Spinal cord (tissue), 10 donors: ENCODE data around the gene SSPN. TPM values are rescaled to one million over a fixed set of nuclear protein-coding genes. Genes with fewer than 3 reads are reported as not detected.

Experiments
- DNase-seq, 6 donors: peaks; one replicate each; pipeline versions ENCODE4 v3.0.0 to v3.0.0-alpha.2; 2013 to 2015; ENCODE audit warnings: low spot score in 6 of 6, low read depth in 4 of 6
- H3K27ac ChIP-seq: one replicate; pipeline ENCODE4 v1.5.1; 2013; ENCODE audit warnings: low read depth, low read length, control low read depth
- H3K27me3 ChIP-seq: one replicate; pipeline ENCODE4 v1.6.1; 2013; ENCODE audit warnings: low read length; ENCODE audit not compliant: control insufficient read depth, insufficient read depth
- H3K36me3 ChIP-seq: one replicate; pipeline ENCODE4 v1.6.1; 2013; ENCODE audit warnings: low read length; ENCODE audit not compliant: control insufficient read depth, insufficient read depth
- H3K4me1 ChIP-seq: one replicate; pipeline ENCODE4 v1.6.1; 2013; ENCODE audit warnings: low read length; ENCODE audit not compliant: control insufficient read depth, insufficient read depth
- H3K4me3 ChIP-seq: one replicate; pipeline ENCODE4 v1.5.1; 2013; ENCODE audit warnings: low read depth, low read length, control low read depth
- H3K9me3 ChIP-seq: one replicate; pipeline ENCODE4 v1.6.1; 2013; ENCODE audit warnings: low read length; ENCODE audit not compliant: control insufficient read depth, insufficient read depth
- WGBS: methylation state at CpG from one replicate; pipeline ENCODE4 v1.1.5; 2013; ENCODE audit warnings: missing lambda C conversion rate; ENCODE audit not compliant: insufficient coverage; 5-methylcytosine and 5-hydroxymethylcytosine counted together
- polyA plus RNA-seq, 2 donors: library from polyadenylated mRNA; unstranded; fragments of 120-200 nt; gene quantifications; one replicate each; pipeline ENCODE4 v1.2.1, GENCODE V29; 2013; ENCODE audit not compliant: insufficient read length in 2 of 2
- total RNA-seq, 2 donors: library from RNA; depleted of rRNA in 1 of 2; stranded (reverse); fragments of 120-200 nt in 1 of 2; fragments of >200 nt in 1 of 2; gene quantifications; one replicate each; pipeline versions ENCODE4 v1.2.3 to v1.2.4, GENCODE V29; 2013 to 2014
- donor health status: healthy.

Gene SSPN
- total and polyA plus RNA-seq, 4 donors, result 15.4 to 27.2 (median 21.0) TPM

DNA sequence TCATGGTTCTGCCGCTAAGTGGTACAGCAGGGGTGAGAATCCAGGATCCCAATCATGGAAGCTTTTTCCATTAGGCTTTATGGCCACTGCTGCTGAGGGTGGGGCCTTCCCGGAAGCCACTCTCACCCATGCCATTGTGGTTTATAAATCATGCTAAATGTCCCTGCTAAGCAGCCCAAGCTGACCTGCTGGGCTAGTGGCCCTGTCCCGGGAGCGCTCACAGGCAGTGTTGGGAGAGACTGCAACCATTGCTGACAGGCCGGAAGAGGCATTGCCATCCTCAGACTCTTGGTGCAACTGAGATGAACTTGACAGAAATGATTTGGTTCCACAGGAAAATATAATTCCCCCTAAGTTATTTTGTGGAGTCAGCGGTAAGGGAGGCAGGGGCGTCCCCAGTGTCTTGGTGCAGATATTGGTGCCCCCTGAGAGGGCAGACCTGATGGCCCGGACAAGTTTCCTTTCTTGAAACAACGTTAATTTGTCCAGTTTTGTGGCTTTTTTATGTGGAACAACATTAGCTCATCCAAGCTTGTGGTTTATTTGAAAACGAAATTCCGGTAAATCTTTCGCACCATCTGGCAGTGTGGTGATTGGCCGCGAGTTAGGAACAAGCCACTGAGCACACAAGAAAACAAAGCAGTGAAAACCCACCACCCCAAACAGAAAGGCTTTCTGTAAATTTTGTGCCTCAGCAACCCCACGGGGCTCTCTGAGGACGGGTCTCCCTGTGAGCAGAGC lies 82.3 kb downstream of the SSPN start:
- Histone ChIP-seq H3K4me3 (no peak overlapping the region), H3K27me3 (no peaks in the 10 kb centered on the region), H3K27ac (no peak overlapping the region), H3K4me1 (peaks cover 22% of the 10 kb centered on the region), H3K9me3 (no peaks in the 10 kb centered on the region), H3K36me3 (no peaks in the 10 kb centered on the region)
- no peak for DNase-seq
- WGBS, result 69% methylated on average over 10 of the region's 16 CpGs

DNA sequence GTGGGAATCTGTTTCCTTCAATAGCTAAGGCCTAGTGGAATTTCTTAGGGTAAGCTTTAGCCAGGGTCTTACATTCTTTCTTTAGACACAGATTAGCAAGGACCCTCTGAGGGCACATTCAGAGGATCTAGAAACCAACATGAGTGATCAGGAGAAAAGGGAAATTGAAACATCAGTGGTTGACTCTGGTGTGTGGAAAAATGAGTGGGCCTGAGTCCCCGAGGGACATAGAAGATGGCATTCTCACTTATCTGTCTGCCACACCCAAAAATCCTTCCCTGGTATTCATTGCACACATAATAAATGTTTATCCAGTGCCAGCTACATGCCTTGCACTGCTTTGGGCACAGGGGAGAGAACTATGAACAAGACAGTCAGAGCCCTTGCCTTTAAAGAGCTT lies 82.9 kb downstream of the SSPN start:
- Histone ChIP-seq H3K36me3 (no peaks in the 10 kb centered on the region), H3K4me1 (peaks cover 22% of the 10 kb centered on the region), H3K4me3 (no peak overlapping the region), H3K9me3 (no peaks in the 10 kb centered on the region), H3K27ac (no peak overlapping the region), H3K27me3 (no peaks in the 10 kb centered on the region)
- no CpG with 5 or more reads among the region's 1 CpG for WGBS
- no peak for DNase-seq

GRCh38 chr12:26278666-26279065 lies 83.3 kb downstream of the SSPN start:
- no peaks in the 10 kb centered on the region for H3K36me3 ChIP-seq
- no peak overlapping the region for H3K27ac ChIP-seq
- H3K4me3 ChIP-seq, result no peak overlapping the region
- no peak for DNase-seq
- H3K27me3 ChIP-seq, result no peaks in the 10 kb centered on the region
- H3K4me1 ChIP-seq, result peaks cover 21% of the 10 kb centered on the region
- no peaks in the 10 kb centered on the region for H3K9me3 ChIP-seq
- WGBS, result 86% methylated on average over 4 of the region's 5 CpGs

DNA sequence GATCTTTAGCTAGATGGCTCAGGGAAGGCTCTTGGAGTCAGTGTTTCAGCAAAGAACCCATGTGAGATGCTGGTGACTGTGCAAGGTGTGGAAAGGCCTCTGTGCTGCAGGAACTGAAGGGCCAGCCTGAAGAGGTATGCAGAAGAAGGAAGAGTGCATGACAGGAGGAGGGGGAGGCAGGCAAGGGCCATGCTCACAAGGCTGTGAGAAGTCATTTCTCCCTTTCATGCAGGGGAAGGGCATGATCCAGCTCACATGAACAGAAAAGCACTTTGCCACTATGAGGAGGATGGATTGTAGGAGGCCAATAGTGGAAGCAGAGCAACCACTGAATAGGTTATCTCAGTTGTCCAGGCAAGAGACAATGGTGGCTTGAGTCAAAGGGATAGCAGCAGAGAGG lies 83.7 kb downstream of the SSPN start:
- H3K4me3 ChIP-seq, result no peak overlapping the region
- no peaks in the 10 kb centered on the region for H3K36me3 ChIP-seq
- peaks cover 18% of the 10 kb centered on the region for H3K4me1 ChIP-seq
- no peak for DNase-seq
- no peaks in the 10 kb centered on the region for H3K27me3 ChIP-seq
- H3K27ac ChIP-seq, result no peak overlapping the region
- H3K9me3 ChIP-seq, result no peaks in the 10 kb centered on the region

DNA sequence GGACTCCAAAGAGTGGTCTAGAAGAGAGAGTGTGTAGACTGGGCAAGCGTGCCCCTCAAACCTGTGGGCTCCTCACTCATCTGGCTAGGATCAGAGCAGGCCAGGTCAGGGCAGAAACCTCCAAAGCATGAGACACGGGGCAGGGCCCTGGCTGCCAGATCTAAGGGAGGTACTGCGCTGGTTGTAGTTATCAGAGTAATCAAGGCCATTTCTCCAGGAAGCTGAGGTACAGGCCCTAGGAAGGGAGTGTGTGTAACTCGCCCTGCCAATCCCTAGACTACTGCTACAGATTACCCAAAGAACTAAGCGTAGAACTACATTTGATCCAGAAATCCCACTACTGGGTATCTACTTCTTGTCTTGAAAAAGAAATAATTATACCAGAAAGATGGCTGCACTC lies 84.5 kb downstream of the SSPN start:
- H3K27ac ChIP-seq, result no peak overlapping the region
- H3K27me3 ChIP-seq, result no peaks in the 10 kb centered on the region
- no peaks in the 10 kb centered on the region for H3K9me3 ChIP-seq
- DNase-seq, result no peak
- 96% methylated on average over 2 of the region's 5 CpGs for WGBS
- no peak overlapping the region for H3K4me3 ChIP-seq
- H3K4me1 ChIP-seq, result peaks cover 11% of the 10 kb centered on the region
- H3K36me3 ChIP-seq, result no peaks in the 10 kb centered on the region

- Histone ChIP-seq H3K4me1 (peaks cover 7% of the 10 kb centered on the region), H3K36me3 (no peaks in the 10 kb centered on the region), H3K9me3 (no peaks in the 10 kb centered on the region), H3K27me3 (no peaks in the 10 kb centered on the region), H3K4me3 (no peak overlapping the region), H3K27ac (peak overlapping the region; percentile 2)
- DNase-seq, result no peak
- 85% methylated on average over 3 of the region's 3 CpGs for WGBS
Observed at GRCh38 chr12:26280869-26281268, 85.5 kb downstream of the SSPN start.

DNA sequence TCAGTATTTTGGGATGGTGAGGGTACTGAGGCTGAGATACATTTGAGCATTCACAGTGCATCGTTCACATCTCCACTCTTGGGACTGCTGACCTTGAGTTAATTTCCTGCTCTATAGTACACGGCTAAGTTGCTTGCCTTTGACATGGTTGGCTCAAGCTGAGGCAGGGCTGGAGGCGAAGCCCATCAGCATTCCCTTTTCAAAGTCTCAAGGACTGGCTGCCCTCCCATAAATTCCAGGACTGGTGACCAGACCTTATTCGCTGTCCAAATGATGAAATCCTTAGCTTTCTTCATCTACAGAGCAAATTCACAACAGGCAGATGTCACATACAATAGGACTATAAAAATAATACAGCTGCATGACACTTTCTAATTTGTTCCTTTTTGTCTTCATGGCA lies 85.9 kb downstream of the SSPN start:
- Histone ChIP-seq H3K4me3 (no peak overlapping the region), H3K9me3 (no peaks in the 10 kb centered on the region), H3K4me1 (peaks cover 11% of the 10 kb centered on the region), H3K27ac (peak overlapping the region; percentile 2), H3K36me3 (no peaks in the 10 kb centered on the region), H3K27me3 (no peaks in the 10 kb centered on the region)
- peak in 1 of 6 donors; percentile 41 for DNase-seq
- 72% methylated on average over 4 of the region's 4 CpGs for WGBS

DNA sequence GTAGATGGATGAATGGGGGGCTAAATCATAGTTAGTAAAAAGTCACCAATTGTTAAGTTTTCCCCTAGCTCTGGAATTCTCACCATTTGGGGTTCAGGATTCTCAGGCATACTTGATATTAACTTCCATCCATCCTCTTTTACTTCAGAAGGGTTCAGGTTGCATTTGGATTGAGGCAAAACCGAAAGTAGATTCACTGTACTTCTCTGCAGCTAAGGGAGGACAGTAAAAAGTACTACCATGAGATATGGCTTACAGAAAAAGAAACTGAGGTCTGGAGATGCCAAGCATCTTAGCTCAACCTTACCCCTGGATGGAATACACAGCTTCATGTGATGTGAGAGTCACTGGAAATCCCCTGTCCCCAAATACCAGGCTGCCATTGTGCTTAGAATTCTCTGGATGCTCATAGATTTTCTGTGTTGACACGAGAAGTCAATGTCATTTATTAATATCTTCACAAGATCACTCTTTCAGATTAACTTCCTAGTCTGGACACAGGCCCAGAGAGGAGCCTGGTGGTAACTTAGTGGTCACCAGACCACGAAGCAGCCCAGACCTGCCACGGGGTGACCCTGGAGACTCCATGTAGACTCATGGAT lies 87.1 kb downstream of the SSPN start:
- no peaks in the 10 kb centered on the region for H3K36me3 ChIP-seq
- H3K4me3 ChIP-seq, result no peak overlapping the region
- WGBS, result 94% methylated on average over 3 of the region's 4 CpGs
- DNase-seq, result no peak
- no peak overlapping the region for H3K27ac ChIP-seq
- H3K27me3 ChIP-seq, result no peaks in the 10 kb centered on the region
- peaks cover 12% of the 10 kb centered on the region for H3K4me1 ChIP-seq
- H3K9me3 ChIP-seq, result no peaks in the 10 kb centered on the region

- WGBS, result 71% methylated on average over 1 of the region's 1 CpG
- no peak for DNase-seq
- H3K4me3 ChIP-seq, result no peak overlapping the region
- no peak overlapping the region for H3K27ac ChIP-seq
- peaks cover 18% of the 10 kb centered on the region for H3K4me1 ChIP-seq
- H3K27me3 ChIP-seq, result no peaks in the 10 kb centered on the region
- no peaks in the 10 kb centered on the region for H3K36me3 ChIP-seq
- no peaks in the 10 kb centered on the region for H3K9me3 ChIP-seq
Observed at GRCh38 chr12:26283046-26283445, 87.7 kb downstream of the SSPN start.

DNA sequence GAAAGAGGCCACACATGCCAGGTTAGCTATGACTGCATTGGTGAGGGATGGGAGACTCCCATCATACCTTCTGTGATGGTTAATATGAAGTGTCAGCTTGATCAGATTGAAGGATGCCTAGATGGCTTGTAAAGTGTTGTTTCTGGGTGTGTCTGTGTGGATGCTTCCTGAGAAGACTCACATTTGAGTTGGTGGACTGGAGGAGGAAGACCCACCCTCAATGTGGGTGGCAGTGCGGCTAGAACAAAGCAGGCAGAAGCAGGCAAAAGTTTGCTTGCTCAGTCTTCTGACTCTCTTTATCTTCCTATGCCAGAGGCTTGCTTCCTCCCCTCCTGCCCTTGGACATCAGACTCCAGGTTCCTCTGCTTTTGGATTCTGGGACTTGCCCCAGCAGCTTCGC lies 88.2 kb downstream of the SSPN start:
- Histone ChIP-seq H3K9me3 (no peaks in the 10 kb centered on the region), H3K4me3 (no peak overlapping the region), H3K36me3 (no peaks in the 10 kb centered on the region), H3K4me1 (peaks cover 23% of the 10 kb centered on the region), H3K27me3 (no peaks in the 10 kb centered on the region), H3K27ac (no peak overlapping the region)
- 100% methylated on average over 1 of the region's 2 CpGs for WGBS
- DNase-seq, result no peak
